Measurements from ENCODE around the gene RIMBP2.

DNA sequence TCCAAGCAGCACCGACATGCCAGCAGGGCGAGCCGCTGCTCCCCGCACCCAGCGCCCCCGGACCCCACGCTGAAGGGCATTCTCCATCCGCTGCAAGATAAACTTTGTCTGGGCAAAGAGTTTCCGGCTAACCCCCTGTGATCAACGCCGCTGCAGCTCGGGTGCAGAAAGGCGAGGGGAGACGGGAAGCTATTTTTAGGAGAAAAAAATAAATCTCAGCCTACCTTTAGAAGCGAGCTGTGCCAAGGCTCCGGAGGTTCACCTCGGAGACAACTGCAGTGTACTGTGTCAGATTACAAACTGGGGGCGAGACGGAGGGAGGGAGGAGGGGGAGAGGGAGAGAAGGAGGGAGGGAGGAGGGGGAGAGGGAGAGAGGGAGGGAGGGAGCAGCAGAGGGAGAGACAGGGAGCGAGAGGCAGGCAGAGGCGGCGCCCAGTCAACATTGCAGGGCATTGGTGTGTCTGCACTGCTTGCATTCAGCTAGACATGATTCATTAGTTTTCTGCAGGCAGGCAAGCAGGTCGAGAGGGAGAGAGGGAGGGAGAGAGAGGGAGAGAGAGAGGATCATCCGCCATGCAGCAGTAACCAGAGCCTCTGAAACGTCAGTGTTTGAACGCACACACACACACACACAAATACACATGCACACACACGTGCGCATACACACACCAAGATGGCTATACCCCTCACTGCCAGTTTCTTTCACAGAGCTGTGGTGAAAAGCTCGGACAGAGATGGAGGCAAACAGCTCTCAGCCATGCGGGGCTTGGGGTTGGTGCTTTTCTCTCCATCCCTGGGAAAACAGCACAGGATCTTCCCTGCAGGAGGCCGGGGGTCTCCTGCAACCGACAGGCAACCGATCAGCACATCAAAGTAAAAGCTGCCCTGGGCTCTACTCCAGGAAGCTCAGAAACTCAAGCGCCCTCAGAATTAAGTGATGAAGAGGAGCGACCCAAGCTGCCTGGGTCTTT is at the start of gene RIMBP2:
- TF ChIP-seq POLR2A (IDR thresholded peaks at IDR 0.05; ENCODE audit: low read depth, low read length), result no peak
- no peak for TF ChIP-seq POLR2AphosphoS5 (IDR thresholded peaks at IDR 0.05; ENCODE audit: low read depth, low read length)
- no peak for TF ChIP-seq TAF1 (IDR thresholded peaks at IDR 0.05; ENCODE audit: borderline replicate concordance, low read depth, low read length)

Data from GM12892 (cell line).